Hepatocyte (in vitro differentiated cells): Measurements from ENCODE around the gene ADGRA1. TPM values are rescaled to one million over a fixed set of nuclear protein-coding genes. Genes with fewer than 3 reads are reported as not detected.

Experiments used
- DNase-seq: peaks from one replicate; pipeline ENCODE4 v3.0.0-alpha.2; 2016; ENCODE audit warnings: low spot score
- H2AFZ ChIP-seq: fragments of 200-600 bp; sonication (generic); 2 replicates; pipeline ENCODE4 v1.6.0; 2016; ENCODE audit warnings: antibody characterized with exemption, mild to moderate bottlenecking
- H3K27ac ChIP-seq: fragments of 200-600 bp; sonication (generic); 2 replicates; pipeline ENCODE4 v1.5.1; 2016; ENCODE audit warnings: mild to moderate bottlenecking
- H3K27me3 ChIP-seq: fragments of 200-600 bp; sonication (generic); 2 replicates; pipeline ENCODE4 v1.6.1; 2016
- H3K36me3 ChIP-seq: fragments of 200-600 bp; sonication (generic); replicated peaks from 2 replicates; pipeline ENCODE4 v1.5.1; 2016; ENCODE audit warnings: low read depth; ENCODE audit not compliant: insufficient read depth
- H3K4me1 ChIP-seq: fragments of 200-600 bp; sonication (generic); 2 replicates; pipeline ENCODE4 v1.5.1; 2016; ENCODE audit warnings: mild to moderate bottlenecking, moderate library complexity; ENCODE audit not compliant: insufficient read depth
- H3K4me2 ChIP-seq: fragments of 200-600 bp; sonication (generic); 2 replicates; pipeline ENCODE4 v1.6.0; 2016
- H3K4me3 ChIP-seq: fragments of 200-600 bp; sonication (generic); 2 replicates; pipeline ENCODE4 v1.5.1; 2016; ENCODE audit warnings: mild to moderate bottlenecking
- H3K79me2 ChIP-seq: fragments of 200-600 bp; sonication (generic); 2 replicates; pipeline ENCODE4 v1.6.0; 2017; ENCODE audit warnings: mild to moderate bottlenecking
- H3K9me2 ChIP-seq: fragments of 200-600 bp; sonication (generic); replicated peaks from 2 replicates; pipeline ENCODE4 v1.6.0; 2017; ENCODE audit warnings: mild to moderate bottlenecking; ENCODE audit not compliant: insufficient read depth
- H3K9me3 ChIP-seq: fragments of 200-600 bp; sonication (generic); 2 replicates; pipeline ENCODE4 v1.5.1; 2016; ENCODE audit warnings: low read depth, mild to moderate bottlenecking
- H4K20me1 ChIP-seq: fragments of 200-600 bp; sonication (generic); 2 replicates; pipeline ENCODE4 v1.6.0; 2016; ENCODE audit warnings: mild to moderate bottlenecking; ENCODE audit not compliant: insufficient read depth, poor library complexity, severe bottlenecking
- CTCF ChIP-seq: fragments of 200-600 bp; sonication (generic); IDR thresholded peaks from 2 replicates; pipeline ENCODE4 v1.5.1; 2016; ENCODE audit warnings: antibody characterized with exemption, mild to moderate bottlenecking; ENCODE audit not compliant: poor library complexity
- EZH2 ChIP-seq: fragments of 200-600 bp; sonication (generic); IDR thresholded peaks from 2 replicates; pipeline ENCODE4 v1.6.1; 2016; ENCODE audit warnings: antibody characterized with exemption, mild to moderate bottlenecking, borderline replicate concordance
- EZH2phosphoT487 ChIP-seq: fragments of 200-600 bp; sonication (generic); IDR thresholded peaks from one replicate; pipeline ENCODE4 v1.6.1; 2018; ENCODE audit warnings: antibody characterized with exemption, mild to moderate bottlenecking, low read depth, moderate library complexity; ENCODE audit not compliant: unreplicated experiment, severe bottlenecking
- WGBS: methylation state at CpG from one replicate; pipeline ENCODE4 v1.1.6; 2016; ENCODE audit warnings: low lambda C conversion rate; ENCODE audit errors: missing lambda C conversion rate; 5-methylcytosine and 5-hydroxymethylcytosine counted together
- polyA plus RNA-seq: library from polyadenylated mRNA; unstranded; fragments of >200 nt; fragmentation: Nextera tagmentation; extraction: Ambion mirVana; gene quantifications from 2 replicates; pipeline ENCODE4 v1.2.1, GENCODE V29; 2016
- total RNA-seq: library from RNA; depleted of rRNA; stranded (reverse); fragments of >200 nt; gene quantifications from 2 replicates; pipeline ENCODE4 v1.2.3, GENCODE V29; 2014

The ADGRA1 gene
- total and polyA plus RNA-seq, 2 experiments from 2014 or later, result 0.47 TPM; not detected in 1

GRCh38 chr10:133095586-133095985 lies 7.9 kb downstream of the ADGRA1 start:
- H3K4me1 ChIP-seq, result no peaks in the 10 kb centered on the region
- 94% methylated on average over 16 of the region's 16 CpGs for WGBS

GRCh38 chr10:133096616-133097269 lies 9.0 kb downstream of the ADGRA1 start:
- no peaks in the 10 kb centered on the region for H3K9me2 ChIP-seq
- H3K4me3 ChIP-seq, result no peak overlapping the region
- H3K9me3 ChIP-seq, result no peaks in the 10 kb centered on the region
- 71% methylated on average over 27 of the region's 28 CpGs for WGBS
- H3K4me1 ChIP-seq, result no peaks in the 10 kb centered on the region
- H3K36me3 ChIP-seq, result no peaks in the 10 kb centered on the region
- no peaks in the 10 kb centered on the region for H4K20me1 ChIP-seq
- no peak overlapping the region for H3K27ac ChIP-seq
- no peaks in the 10 kb centered on the region for H3K79me2 ChIP-seq
- H3K27me3 ChIP-seq, result no peaks in the 10 kb centered on the region
- no peak overlapping the region for H3K4me2 ChIP-seq
- DNase-seq, result no peak
- no peak overlapping the region for H2AFZ ChIP-seq
- TF ChIP-seq CTCF, result no peak

More at GRCh38 chr10:133095586-133095985, 7.9 kb downstream of the ADGRA1 start:
- no peaks in the 10 kb centered on the region for H3K9me3 ChIP-seq
- TF ChIP-seq CTCF (no peak), EZH2 (no peak), EZH2phosphoT487 (no peak)
- H3K27me3 ChIP-seq, result peaks cover 3% of the 10 kb centered on the region
- no peak overlapping the region for H3K27ac ChIP-seq
- H4K20me1 ChIP-seq, result no peaks in the 10 kb centered on the region
- H3K4me3 ChIP-seq, result no peak overlapping the region
- no peaks in the 10 kb centered on the region for H3K9me2 ChIP-seq
- DNase-seq, result no peak
- H3K79me2 ChIP-seq, result no peaks in the 10 kb centered on the region
- H2AFZ ChIP-seq, result no peak overlapping the region
- H3K36me3 ChIP-seq, result no peaks in the 10 kb centered on the region
- H3K4me2 ChIP-seq, result no peak overlapping the region

- Histone ChIP-seq H3K4me2 (no peak overlapping the region), H3K4me3 (no peak overlapping the region), H3K79me2 (no peaks in the 10 kb centered on the region), H3K4me1 (no peaks in the 10 kb centered on the region), H3K36me3 (no peaks in the 10 kb centered on the region), H3K27me3 (no peaks in the 10 kb centered on the region), H3K9me3 (no peaks in the 10 kb centered on the region), H3K9me2 (no peaks in the 10 kb centered on the region), H2AFZ (no peak overlapping the region), H4K20me1 (no peaks in the 10 kb centered on the region), H3K27ac (no peak overlapping the region)
- 91% methylated on average over 15 of the region's 18 CpGs for WGBS
- DNase-seq, result no peak
- no peak for TF ChIP-seq EZH2
- TF ChIP-seq EZH2phosphoT487, result no peak
- no peak for TF ChIP-seq CTCF
These were observed 9.7 kb downstream of the ADGRA1 start for GRCh38 chr10:133097418-133097817.

GRCh38 chr10:133097961-133098360 lies 10.2 kb downstream of the ADGRA1 start:
- Histone ChIP-seq H3K9me3 (no peaks in the 10 kb centered on the region), H3K4me3 (no peak overlapping the region), H3K79me2 (no peaks in the 10 kb centered on the region), H4K20me1 (no peaks in the 10 kb centered on the region), H3K27ac (no peak overlapping the region), H3K9me2 (no peaks in the 10 kb centered on the region), H3K27me3 (no peaks in the 10 kb centered on the region), H3K36me3 (no peaks in the 10 kb centered on the region), H2AFZ (no peak overlapping the region), H3K4me1 (no peaks in the 10 kb centered on the region), H3K4me2 (no peak overlapping the region)
- no peak for DNase-seq
- TF ChIP-seq CTCF, result no peak
- TF ChIP-seq EZH2phosphoT487, result no peak
- TF ChIP-seq EZH2, result no peak
- 86% methylated on average over 11 of the region's 11 CpGs for WGBS
